Heart right ventricle (tissue), 16 donors: ENCODE measurements around the gene MINDY4. TPM values are rescaled to one million over a fixed set of nuclear protein-coding genes. Genes with fewer than 3 reads are reported as not detected.
A peak's percentile ranks its signal among the peaks of the same experiment; 100 is the strongest.

Experiments
- ATAC-seq, 8 donors: fragments of 200-7000 bp; cut with Tn5 transposase; one replicate each; pipeline ENCODE4 v1.9.1; 2020; ENCODE audit warnings: mild to moderate bottlenecking in 8 of 8, moderate library complexity in 8 of 8, moderate number of reproducible peaks in 1 of 8
- DNase-seq, 2 donors: peaks; one replicate each; pipeline ENCODE4 v3.0.0-alpha.2; 2020
- H3K27ac ChIP-seq, 10 donors: fragments of 200-600 bp; sonication (generic) in 2 of 10; one replicate each; pipeline versions ENCODE4 v1.5.0 to v1.8.0; 2020 to 2022; ENCODE audit warnings: mild to moderate bottlenecking in 3 of 10
- H3K27me3 ChIP-seq, 7 donors: fragments of 200-600 bp; one replicate each; pipeline ENCODE4 v1.8.0; 2021 to 2022; ENCODE audit warnings: mild to moderate bottlenecking in 2 of 7
- H3K36me3 ChIP-seq, 9 donors: fragments of 200-600 bp; sonication (generic) in 1 of 9; one replicate each; pipeline versions ENCODE4 v1.5.0 to v1.8.0; 2020 to 2022; ENCODE audit warnings: mild to moderate bottlenecking in 2 of 9
- H3K4me1 ChIP-seq, 9 donors: fragments of 200-600 bp; sonication (generic) in 1 of 9; one replicate each; pipeline versions ENCODE4 v1.5.0 to v1.8.0; 2020 to 2022; ENCODE audit warnings: mild to moderate bottlenecking in 4 of 9
- H3K4me3 ChIP-seq, 10 donors: fragments of 200-600 bp; sonication (generic) in 2 of 10; one replicate each; pipeline versions ENCODE4 v1.5.0 to v1.8.0; 2020 to 2022; ENCODE audit warnings: mild to moderate bottlenecking in 7 of 10, moderate library complexity in 2 of 10
- H3K9me3 ChIP-seq, 11 donors: fragments of 200-600 bp in 10 of 11; sonication (generic) in 2 of 11; one replicate each; pipeline versions ENCODE4 v1.5.0 to v1.8.0; 2013 to 2022; ENCODE audit warnings: mild to moderate bottlenecking in 2 of 11, control low read depth in 1 of 11, moderate library complexity in 1 of 11
- CTCF ChIP-seq, 9 donors: fragments of 200-600 bp; sonication (generic) in 2 of 9; IDR thresholded peaks; one replicate each; pipeline versions ENCODE4 v1.5.0 to v1.8.0; 2021 to 2022; ENCODE audit warnings: antibody characterized with exemption in 9 of 9, mild to moderate bottlenecking in 5 of 9, moderate library complexity in 1 of 9
- WGBS, 2 donors: extraction: QIAGEN DNeasy Blood & Tissue Kit; methylation state at CpG; one replicate each; pipeline ENCODE4 v1.1.7; 2013; ENCODE audit warnings: inconsistent platforms in 1 of 2; 5-methylcytosine and 5-hydroxymethylcytosine counted together
- intact Hi-C, 10 donors: fragments of 100-400 bp; cut with DNase I; formaldehyde crosslinking; loops; one replicate each; pipeline versions ENCODE4 v1.11.1 to v1.14.2; 2022
- polyA plus RNA-seq, 2 donors: library from polyadenylated mRNA; stranded (reverse); fragments of 200-250 nt; gene quantifications; one replicate each; pipeline ENCODE4 v1.2.3, GENCODE V29; 2013
- total RNA-seq, 10 donors: library from RNA; stranded (reverse); fragmentation: NEBNext Ultra II Directional in 3 of 10; extraction: Animal tissue kit (Norgen Biotek cat#: 25700) in 3 of 10; gene quantifications; one replicate each; pipeline versions ENCODE4 v1.2.1 to v1.2.4, GENCODE V29; 2021 to 2023
- donor health status: Arrhythmogenic right ventricular cardiomyopathy.
- donor health status: ischemic (EF 13 %, LVEDD 7.1; RV severe dilation, severe dysfunction).
- donor health status: healthy with polysubstance abuse.
- donor health status: DM: no; HTN: yes; CAD: no.
- donor health status: DM: no; HTN: no; CAD: no.
- donor health status: ischemic (EF 25% LVEDD 6.9; RV normal size, moderate dysfunction).
- donor health status: ischemic (EF 25% LVEDD 5.7; RV mildly dilated, moderate dysfunction).
- donor health status: healthy.
- donor health status: DM: yes; HTN: yes; CAD: no.
- donor health status: Ischemic cardiomyopathy.
- donor health status: ischemic (EF 35%, LVEDD 5.7; RV mildly dilated, moderate dysfunction).
- donor health status: nonischemic (EF 11% LVEDD 7.7; RV severe dilation, severe dysfunction).
- donor health status: DM: yes; HTN: yes; CAD: no.
- donor health status: PGD.
- donor health status: ischemic (EF 29% LVEDD 5.4; RV normal size, mild dysfunction).
- donor health status: nonischemic (EF 23%, LVEDD 6.1; RV moderate dilation, normal function).

The MINDY4 gene
- total and polyA plus RNA-seq, 12 donors, result 1.9 to 5.4 (median 2.8) TPM

GRCh38 chr7:30741289-30741688 is 29.9 kb upstream of the MINDY4 start:
- Histone ChIP-seq H3K36me3 (no peaks in the 10 kb centered on the region), H3K27me3 (no peaks in the 10 kb centered on the region), H3K27ac (no peak overlapping the region), H3K9me3 (no peaks in the 10 kb centered on the region), H3K4me1 (peaks cover 0 to 27% (median 5%) of the 10 kb centered on the region in 9 donors), H3K4me3 (no peak overlapping the region)
- WGBS, 2 donors, result 90% methylated on average over 8 of the region's 8 CpGs
- intact Hi-C loops, result loop anchor here in 9 of 10 donors (2.0 to 10.0 kb wide), 12 partner anchors 51 to 236 kb away; partner anchors contain the start of gene CRHR2 (in 5 of the 9)
- no peak for DNase-seq
- TF ChIP-seq CTCF (IDR thresholded peaks at IDR 0.05), result no peak
- ATAC-seq, result peak in 1 of 8 donors; percentile 9

- no peaks in the 10 kb centered on the region for H3K9me3 ChIP-seq
- intact Hi-C loops, result loop anchor here in 9 of 10 donors (1.0 to 10.0 kb wide), 12 partner anchors 47 to 234 kb away; partner anchors contain the start of gene CRHR2 (in 2 of the 9)
- H3K4me3 ChIP-seq, result no peak overlapping the region
- peak; percentile 36 to 53 for DNase-seq
- ATAC-seq, result peak; percentile 60 to 91 (median 81)
- H3K27ac ChIP-seq, result no peak overlapping the region
- 55 to 63% methylated on average over 8 of the region's 8 CpGs for WGBS, 2 donors
- no peaks in the 10 kb centered on the region for H3K27me3 ChIP-seq
- H3K4me1 ChIP-seq, result peaks cover 0 to 27% (median 5%) of the 10 kb centered on the region in 9 donors
- TF ChIP-seq CTCF (IDR thresholded peaks at IDR 0.05), result peak; percentile 9 to 70 (median 47)
- no peaks in the 10 kb centered on the region for H3K36me3 ChIP-seq
Measured at GRCh38 chr7:30743371-30744074, 27.7 kb upstream of the MINDY4 start.

GRCh38 chr7:30744075-30744417 is 27.2 kb upstream of the MINDY4 start:
- no peak for DNase-seq
- no peak for TF ChIP-seq CTCF (IDR thresholded peaks at IDR 0.05)
- no peak overlapping the region for H3K4me3 ChIP-seq
- peaks cover 0 to 27% (median 5%) of the 10 kb centered on the region in 9 donors for H3K4me1 ChIP-seq
- WGBS, 2 donors, result 94 to 96% methylated on average over 12 of the region's 12 CpGs
- H3K9me3 ChIP-seq, result no peaks in the 10 kb centered on the region
- no peaks in the 10 kb centered on the region for H3K27me3 ChIP-seq
- intact Hi-C loops, result loop anchor here in 9 of 10 donors (5.0 to 10.0 kb wide), 9 partner anchors 48 to 233 kb away; partner anchors contain the start of gene CRHR2 (in 2 of the 9)
- H3K27ac ChIP-seq, result no peak overlapping the region
- H3K36me3 ChIP-seq, result no peaks in the 10 kb centered on the region
- ATAC-seq, result no peak

GRCh38 chr7:30745261-30745941 is 25.8 kb upstream of the MINDY4 start:
- Histone ChIP-seq H3K4me1 (peaks cover 0 to 38% (median 11%) of the 10 kb centered on the region in 9 donors), H3K27me3 (no peaks in the 10 kb centered on the region), H3K4me3 (no peak overlapping the region), H3K27ac (no peak overlapping the region), H3K9me3 (peaks cover 0 to 9% (median 0%) of the 10 kb centered on the region in 11 donors), H3K36me3 (no peaks in the 10 kb centered on the region)
- WGBS, 2 donors, result 61 to 64% methylated on average over 6 of the region's 6 CpGs
- no peak for ATAC-seq
- no peak for TF ChIP-seq CTCF (IDR thresholded peaks at IDR 0.05)
- no peak for DNase-seq
- intact Hi-C loops, result loop anchor here in 6 of 10 donors (5.0 to 10.0 kb wide), 5 partner anchors 49 to 189 kb away; partner anchors contain the start of gene CRHR2 (in 1 of the 6)
